ENCODE data around the gene GPR32.

DNA sequence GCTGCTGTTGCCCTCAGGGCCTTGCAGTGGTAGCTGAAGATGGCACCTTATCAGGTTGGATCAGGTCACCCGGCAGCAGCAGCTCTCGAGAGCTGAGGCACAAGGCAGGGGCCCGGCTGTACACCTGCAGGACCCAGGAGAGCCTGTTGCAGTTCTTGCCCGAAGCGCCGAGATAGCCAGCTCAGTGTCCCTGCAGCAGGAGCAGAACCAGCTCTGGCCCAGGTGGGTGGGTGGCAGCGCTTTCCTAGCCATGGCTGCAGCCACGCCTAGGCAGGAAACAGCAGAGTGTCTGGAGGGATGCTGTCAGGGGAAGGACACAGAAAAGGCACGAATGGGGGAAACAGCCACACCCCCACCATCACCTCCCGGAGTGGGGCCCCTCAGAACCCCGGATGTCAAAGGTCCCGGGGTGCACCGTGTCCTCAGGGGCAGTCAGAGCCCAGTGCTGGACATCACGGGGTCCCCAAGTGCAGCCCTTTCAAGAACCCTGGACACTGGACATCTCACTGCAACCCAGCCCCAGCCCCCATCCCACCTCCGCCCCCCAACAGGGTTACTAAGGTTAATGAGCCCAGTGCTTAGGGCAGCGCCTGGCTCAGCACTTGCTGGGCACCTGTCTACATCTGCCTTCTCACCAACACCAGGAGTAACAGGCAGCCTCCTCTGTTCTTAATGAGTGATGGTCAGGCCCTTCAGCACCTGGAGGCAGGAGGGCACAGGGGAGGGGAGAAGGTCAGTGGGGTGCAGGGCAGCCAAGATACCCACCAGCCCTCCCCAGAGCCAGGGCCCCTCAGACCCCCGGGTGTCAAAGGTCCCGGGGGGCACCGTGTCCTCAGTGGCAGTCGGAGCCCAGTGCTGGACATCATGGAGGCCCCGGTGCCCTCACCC is 28.6 kb downstream of the GPR32 start:
- TF ChIP-seq, protein P1, sequence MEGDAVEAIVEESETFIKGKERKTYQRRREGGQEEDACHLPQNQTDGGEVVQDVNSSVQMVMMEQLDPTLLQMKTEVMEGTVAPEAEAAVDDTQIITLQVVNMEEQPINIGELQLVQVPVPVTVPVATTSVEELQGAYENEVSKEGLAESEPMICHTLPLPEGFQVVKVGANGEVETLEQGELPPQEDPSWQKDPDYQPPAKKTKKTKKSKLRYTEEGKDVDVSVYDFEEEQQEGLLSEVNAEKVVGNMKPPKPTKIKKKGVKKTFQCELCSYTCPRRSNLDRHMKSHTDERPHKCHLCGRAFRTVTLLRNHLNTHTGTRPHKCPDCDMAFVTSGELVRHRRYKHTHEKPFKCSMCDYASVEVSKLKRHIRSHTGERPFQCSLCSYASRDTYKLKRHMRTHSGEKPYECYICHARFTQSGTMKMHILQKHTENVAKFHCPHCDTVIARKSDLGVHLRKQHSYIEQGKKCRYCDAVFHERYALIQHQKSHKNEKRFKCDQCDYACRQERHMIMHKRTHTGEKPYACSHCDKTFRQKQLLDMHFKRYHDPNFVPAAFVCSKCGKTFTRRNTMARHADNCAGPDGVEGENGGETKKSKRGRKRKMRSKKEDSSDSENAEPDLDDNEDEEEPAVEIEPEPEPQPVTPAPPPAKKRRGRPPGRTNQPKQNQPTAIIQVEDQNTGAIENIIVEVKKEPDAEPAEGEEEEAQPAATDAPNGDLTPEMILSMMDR (IDR thresholded peaks at IDR 0.05), result no peak
- no peak for TF ChIP-seq POLR2A (IDR thresholded peaks at IDR 0.05)

Data from thyroid gland (tissue), 4 donors.